ENCODE measurements around the gene FAM234B.

- TF ChIP-seq, protein P1, sequence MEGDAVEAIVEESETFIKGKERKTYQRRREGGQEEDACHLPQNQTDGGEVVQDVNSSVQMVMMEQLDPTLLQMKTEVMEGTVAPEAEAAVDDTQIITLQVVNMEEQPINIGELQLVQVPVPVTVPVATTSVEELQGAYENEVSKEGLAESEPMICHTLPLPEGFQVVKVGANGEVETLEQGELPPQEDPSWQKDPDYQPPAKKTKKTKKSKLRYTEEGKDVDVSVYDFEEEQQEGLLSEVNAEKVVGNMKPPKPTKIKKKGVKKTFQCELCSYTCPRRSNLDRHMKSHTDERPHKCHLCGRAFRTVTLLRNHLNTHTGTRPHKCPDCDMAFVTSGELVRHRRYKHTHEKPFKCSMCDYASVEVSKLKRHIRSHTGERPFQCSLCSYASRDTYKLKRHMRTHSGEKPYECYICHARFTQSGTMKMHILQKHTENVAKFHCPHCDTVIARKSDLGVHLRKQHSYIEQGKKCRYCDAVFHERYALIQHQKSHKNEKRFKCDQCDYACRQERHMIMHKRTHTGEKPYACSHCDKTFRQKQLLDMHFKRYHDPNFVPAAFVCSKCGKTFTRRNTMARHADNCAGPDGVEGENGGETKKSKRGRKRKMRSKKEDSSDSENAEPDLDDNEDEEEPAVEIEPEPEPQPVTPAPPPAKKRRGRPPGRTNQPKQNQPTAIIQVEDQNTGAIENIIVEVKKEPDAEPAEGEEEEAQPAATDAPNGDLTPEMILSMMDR (conservative IDR thresholded peaks at IDR 0.05; ENCODE audit: low read length): no peak
- TF ChIP-seq EZH2phosphoT487 (IDR thresholded peaks at IDR 0.05; ENCODE audit: borderline replicate concordance): no peak
Measured at GRCh38 chr12:13062669-13063068, 18.5 kb downstream of the FAM234B start.
